SK-N-SH (cell line): ENCODE results near the gene ZNF761. TPM values are rescaled to one million over a fixed set of nuclear protein-coding genes. Genes with fewer than 3 reads are reported as not detected.

ENCODE experiments used
- CTCF ChIA-PET: fragments of 300-600, 350-600 bp; formaldehyde crosslinking; extraction: SDS; loops from one replicate; lab custom pipeline; 2021; lab: Yijun Ruan, JAX
- POLR2A ChIA-PET: fragments of 350-600 bp; sonication (Branson Sonifier 250); formaldehyde crosslinking; extraction: SDS; loops from one replicate; lab custom pipeline; 2020; ENCODE audit warnings: antibody characterized with exemption, inconsistent platforms; lab: Yijun Ruan, JAX
- DNase-seq: peaks from one replicate; pipeline ENCODE4 v3.0.0; 2012
- H2AFZ ChIP-seq: fragments of 200-600 bp; sonication (generic); 2 replicates; pipeline ENCODE4 v1.8.1; 2016; ENCODE audit warnings: antibody characterized with exemption, mild to moderate bottlenecking, low read depth
- H3F3A ChIP-seq: fragments of 200-600 bp; sonication (generic); replicated peaks from 2 replicates; pipeline ENCODE3; 2016; ENCODE audit warnings: antibody characterized with exemption, mild to moderate bottlenecking; ENCODE audit not compliant: insufficient read depth
- H3K27ac ChIP-seq, 2 experiments: fragments of 200-500 bp in 1 of 2; fragments of 200-600 bp in 1 of 2; sonication (Bioruptor generic) in 1 of 2; sonication (generic), shearing (Covaris generic) in 1 of 2; 2 replicates each; pipeline versions ENCODE4 v1.5.1 to v1.6.1; 2014 to 2016; ENCODE audit warnings: low read depth in 2 of 2, inconsistent platforms in 1 of 2, low read length in 1 of 2, mild to moderate bottlenecking in 1 of 2, mixed read lengths in 1 of 2
- H3K27me3 ChIP-seq: fragments of 200-600 bp; sonication (generic), shearing (Covaris generic); 2 replicates; pipeline ENCODE4 v1.6.1; 2016; ENCODE audit warnings: mixed run types; ENCODE audit not compliant: insufficient read depth
- H3K36me3 ChIP-seq, 2 experiments: fragments of 200-500 bp in 1 of 2; fragments of 200-600 bp in 1 of 2; sonication (Bioruptor generic) in 1 of 2; sonication (generic) in 1 of 2; replicated peaks in 1 of 2; 2 replicates each; pipeline versions ENCODE3 to v1.5.1; 2014 to 2016; ENCODE audit warnings: low read length in 1 of 2, mild to moderate bottlenecking in 1 of 2; ENCODE audit not compliant: insufficient read depth in 2 of 2, control insufficient read depth in 1 of 2
- H3K4me1 ChIP-seq, 2 experiments: fragments of 200-500 bp in 1 of 2; fragments of 200-600 bp in 1 of 2; sonication (Bioruptor generic) in 1 of 2; sonication (generic), shearing (Covaris generic) in 1 of 2; 2 replicates each; pipeline versions ENCODE4 v1.5.1 to v1.6.1; 2014 to 2016; ENCODE audit warnings: low read depth in 1 of 2, low read length in 1 of 2, mixed run types in 1 of 2; ENCODE audit not compliant: insufficient read depth in 2 of 2, control insufficient read depth in 1 of 2
- H3K4me2 ChIP-seq: fragments of 200-600 bp; sonication (generic), shearing (Covaris generic); 2 replicates; pipeline ENCODE4 v1.6.1; 2017; ENCODE audit warnings: mixed run types
- H3K4me3 ChIP-seq, 2 experiments: fragments of 200-500 bp in 1 of 2; fragments of 200-600 bp in 1 of 2; sonication (Bioruptor generic) in 1 of 2; sonication (generic), shearing (Covaris generic) in 1 of 2; 2 replicates each; pipeline versions ENCODE4 v1.5.1 to v1.8.1; 2014 to 2016; ENCODE audit warnings: low read depth in 2 of 2, inconsistent platforms in 1 of 2, low read length in 1 of 2, mild to moderate bottlenecking in 1 of 2, mixed read lengths in 1 of 2, moderate library complexity in 1 of 2
- H3K79me2 ChIP-seq: fragments of 200-600 bp; sonication (generic); 2 replicates; pipeline ENCODE4 v1.8.1; 2017; ENCODE audit warnings: mild to moderate bottlenecking; ENCODE audit not compliant: insufficient read depth
- H3K9ac ChIP-seq: fragments of 200-600 bp; sonication (generic); 2 replicates; pipeline ENCODE4 v1.6.1; 2017; ENCODE audit warnings: mixed run types
- H3K9me2 ChIP-seq: fragments of 200-600 bp; sonication (generic); 2 replicates; pipeline ENCODE4 v1.6.1; 2017; ENCODE audit warnings: mixed run types
- H3K9me3 ChIP-seq: fragments of 200-600 bp; sonication (generic); 2 replicates; pipeline ENCODE4 v1.6.1; 2017; ENCODE audit warnings: mixed run types, mild to moderate bottlenecking, moderate library complexity
- H4K20me1 ChIP-seq: fragments of 200-600 bp; sonication (generic); 2 replicates; pipeline ENCODE4 v1.6.1; 2017; ENCODE audit warnings: mild to moderate bottlenecking, mixed run types; ENCODE audit not compliant: insufficient read depth
- CHD2 ChIP-seq: fragments of 150-350 bp; IDR thresholded peaks from 2 replicates; pipeline ENCODE4 v1.6.1; 2018; ENCODE audit warnings: low read length; ENCODE audit not compliant: partially characterized antibody
- CTCF ChIP-seq: fragments of 200-600 bp; sonication (generic); IDR thresholded peaks from 2 replicates; pipeline ENCODE4 v1.6.1; 2017; ENCODE audit warnings: antibody characterized with exemption, mild to moderate bottlenecking, moderate library complexity
- ELF1 ChIP-seq: IDR thresholded peaks from 2 replicates; pipeline ENCODE4 v1.4.0; 2012
- EP300 ChIP-seq, 2 experiments: IDR thresholded peaks; 2 replicates each; pipeline versions ENCODE4 v1.4.0 to v1.6.1; 2012; ENCODE audit warnings: borderline replicate concordance in 1 of 2, low read depth in 1 of 2, low read length in 1 of 2
- EZH2phosphoT487 ChIP-seq: fragments of 200-600 bp; sonication (generic); IDR thresholded peaks from 2 replicates; pipeline ENCODE4 v1.6.1; 2017; ENCODE audit warnings: low read depth, mixed run types, mild to moderate bottlenecking, antibody characterized with exemption, moderate library complexity, borderline replicate concordance
- FOXJ3 ChIP-seq: sonication (generic); formaldehyde crosslinking; IDR thresholded peaks from 2 replicates; pipeline ENCODE4 v1.5.1; 2020; ENCODE audit warnings: mild to moderate bottlenecking, missing genetic modification reagents
- FOXM1 ChIP-seq: IDR thresholded peaks from 2 replicates; pipeline ENCODE4 v1.4.0; 2012; ENCODE audit warnings: low read depth, mild to moderate bottlenecking
- GATA2 ChIP-seq: sonication (generic); formaldehyde crosslinking; IDR thresholded peaks from 2 replicates; pipeline ENCODE4 v1.5.0; 2020; ENCODE audit warnings: mild to moderate bottlenecking, missing genetic modification reagents
- IRF3 ChIP-seq: fragments of 150-350 bp; IDR thresholded peaks from 2 replicates; pipeline ENCODE4 v1.6.1; 2016; ENCODE audit warnings: mild to moderate bottlenecking, low read depth, low read length
- MAX ChIP-seq: IDR thresholded peaks from 2 replicates; pipeline ENCODE4 v1.4.0; 2012; ENCODE audit warnings: low read depth
- MEF2A ChIP-seq: IDR thresholded peaks from 2 replicates; pipeline ENCODE4 v1.4.0; 2012; ENCODE audit warnings: low read depth, borderline replicate concordance
- MXI1 ChIP-seq: IDR thresholded peaks from 2 replicates; pipeline ENCODE4 v1.6.1; 2012; ENCODE audit warnings: mild to moderate bottlenecking, low read depth, low read length, improper control_type of control experiment
- NRF1 ChIP-seq: IDR thresholded peaks from 2 replicates; pipeline ENCODE4 v1.6.1; 2012; ENCODE audit warnings: low read depth, mild to moderate bottlenecking, low read length
- POLR2AphosphoS5 ChIP-seq: IDR thresholded peaks from 2 replicates; pipeline ENCODE4 v1.6.1; 2012; ENCODE audit warnings: low read depth, low read length
- RAD21 ChIP-seq: IDR thresholded peaks from 2 replicates; pipeline ENCODE4 v1.6.1; 2012; ENCODE audit warnings: mild to moderate bottlenecking, low read length
- RCOR1 ChIP-seq: fragments of 150-350 bp; IDR thresholded peaks from 2 replicates; pipeline ENCODE4 v1.6.1; 2017; ENCODE audit warnings: antibody characterized with exemption, low read length
- RXRA ChIP-seq: IDR thresholded peaks from 2 replicates; pipeline ENCODE4 v1.4.0; 2012; ENCODE audit warnings: low read depth, mild to moderate bottlenecking, borderline replicate concordance
- SIN3A ChIP-seq: IDR thresholded peaks from 2 replicates; pipeline ENCODE4 v1.6.1; 2012; ENCODE audit warnings: low read depth, mild to moderate bottlenecking, low read length, moderate library complexity, borderline replicate concordance
- SMC3 ChIP-seq: IDR thresholded peaks from 2 replicates; pipeline ENCODE4 v1.6.1; 2012; ENCODE audit warnings: low read depth, low read length, improper control_type of control experiment
- TAF1 ChIP-seq: IDR thresholded peaks from 2 replicates; pipeline ENCODE4 v1.6.1; 2012; ENCODE audit warnings: low read depth, mild to moderate bottlenecking, low read length, moderate library complexity, borderline replicate concordance
- USF2 ChIP-seq: fragments of 150-350 bp; IDR thresholded peaks from 2 replicates; pipeline ENCODE4 v1.6.1; 2017; ENCODE audit warnings: antibody characterized with exemption, low read length, low read depth, borderline replicate concordance
- WGBS: methylation state at CpG from one replicate; pipeline ENCODE4 v1.1.6; 2017; ENCODE audit warnings: low lambda C conversion rate; 5-methylcytosine and 5-hydroxymethylcytosine counted together
- polyA plus RNA-seq, 3 experiments: library from polyadenylated mRNA; depleted of rRNA; stranded (reverse); fragments of >200 nt; gene quantifications; 2 replicates each; pipeline ENCODE4 v1.2.3, GENCODE V29; 2012

ZNF761 gene
- polyA plus RNA-seq, 1 of the 3 experiments (the other 2 are of a cell fraction): 5.9 TPM

GRCh38 chr19:53394522-53394973 lies 37.2 kb upstream of the ZNF761 start (continued):
- TF ChIP-seq IRF3 (no peak), CHD2 (no peak), MEF2A (no peak), RXRA (no peak), MXI1 (no peak), CTCF (no peak), SMC3 (no peak), FOXM1 (no peak), USF2 (no peak)

- H4K20me1 ChIP-seq: no peaks in the 10 kb centered on the region
- H2AFZ ChIP-seq: peak within 1 kb of the TSS; percentile 99
- H3K79me2 ChIP-seq: peaks cover 20% of the 10 kb centered on the region
- peaks cover 10% of the 10 kb centered on the region for H3F3A ChIP-seq
- peak within 1 kb of the TSS; percentile 95 for H3K4me2 ChIP-seq
- no peaks in the 10 kb centered on the region for H3K27me3 ChIP-seq
- H3K9me2 ChIP-seq: no peaks in the 10 kb centered on the region
- peak; percentile 96 for DNase-seq
- peaks cover 0 to 19% of the 10 kb centered on the region in 2 experiments for H3K36me3 ChIP-seq
- H3K4me3 ChIP-seq: peak within 1 kb of the TSS; percentile 65 to 80
- WGBS: 1% methylated on average over 30 of the region's 58 CpGs
- H3K9ac ChIP-seq: peak within 1 kb of the TSS; percentile 77
- peaks cover 0 to 11% of the 10 kb centered on the region in 2 experiments; a peak in 1 of 4 replicates for H3K4me1 ChIP-seq
- H3K9me3 ChIP-seq: no peaks in the 10 kb centered on the region
- ChIA-PET POLR2A (no interaction called here), CTCF (interaction anchor here (1.0 to 1.6 kb wide), 5 partner anchors 30 to 351 kb away, joined by 3 to 5 read pairs (median 3); no protein-coding TSS in a partner anchor)
- peak within 1 kb of the TSS; percentile 64 to 83 for H3K27ac ChIP-seq
- no peak for TF ChIP-seq GATA2 (CRISPR knock-in tag)
- 0 out of 2 replicates have a peak, but pooled peaks have one; percentile 11 for TF ChIP-seq SMC3
- no peak for TF ChIP-seq TAF1
- TF ChIP-seq ELF1: peak; percentile 98
- peak; percentile 84 for TF ChIP-seq MXI1
- TF ChIP-seq RAD21: 0 out of 2 replicates have a peak, but pooled peaks have one; percentile 22
- 0 out of 2 replicates have a peak, but pooled peaks have one; percentile 43 for TF ChIP-seq MAX
- TF ChIP-seq CTCF: peak; percentile 46
- no peak for TF ChIP-seq SIN3A
- TF ChIP-seq EZH2phosphoT487: no peak
- peak; percentile 90 for TF ChIP-seq POLR2AphosphoS5
- TF ChIP-seq USF2: no peak
- no peak for TF ChIP-seq CHD2
- TF ChIP-seq RCOR1: no peak
- peak; percentile 87 for TF ChIP-seq NRF1
- TF ChIP-seq FOXJ3 (CRISPR knock-in tag): no peak
- TF ChIP-seq EP300 (IDR thresholded peaks at IDR 0.05; ENCODE audit: borderline replicate concordance in 1 of 2, low read depth in 1 of 2, low read length in 1 of 2): no peak
Observed at GRCh38 chr19:53394974-53395839, 36.6 kb upstream of the ZNF761 start, which contains the start of gene ZNF765. TSS of gene ZNF765 (plus strand) at chr19:53395149. CDS start at chr19:53398016, 2,867 bp downstream.
